Panc1 (cell line): ENCODE data around the gene DAB2. TPM values are rescaled to one million over a fixed set of nuclear protein-coding genes. Genes with fewer than 3 reads are reported as not detected.

Experiments used
- ATAC-seq: fragments of 200-7000 bp; cut with Tn5 transposase; 2 replicates; pipeline ENCODE4 v1.9.1; 2020; ENCODE audit warnings: mild to moderate bottlenecking, moderate library complexity
- BruUV-seq: library from RNA; stranded (reverse); fragments of 400-500 nt; replicated peaks from 2 replicates; lab custom pipeline; 2021; lab: Mats Ljungman, UMichigan
- CTCF ChIA-PET: fragments of 300-600 bp; sonication (Branson Sonifier 250); formaldehyde crosslinking; loops from one replicate; lab custom pipeline; 2022; ENCODE audit warnings: antibody characterized with exemption; lab: Charles Lee
- POLR2A ChIA-PET: fragments of 300-600 bp; sonication (Branson Sonifier 250); formaldehyde crosslinking; loops from one replicate; lab custom pipeline; 2022; ENCODE audit warnings: antibody characterized with exemption; lab: Charles Lee
- DNase-seq: peaks from one replicate; pipeline ENCODE4 v3.0.0-alpha.2; 2010; ENCODE audit warnings: low read depth, low spot score
- H3K27ac ChIP-seq: 2 replicates; pipeline ENCODE4 v1.5.1; 2011; ENCODE audit warnings: mild to moderate bottlenecking, low read length, inconsistent platforms
- H3K27me3 ChIP-seq: fragments of 200-500 bp; sonication (Bioruptor generic); 2 replicates; pipeline ENCODE4 v1.6.0; 2014; ENCODE audit warnings: low read length, inconsistent platforms; ENCODE audit not compliant: control insufficient read depth, insufficient read depth
- H3K36me3 ChIP-seq: fragments of 200-500 bp; sonication (Bioruptor generic); 2 replicates; pipeline ENCODE4 v1.5.1; 2014; ENCODE audit warnings: inconsistent platforms, mild to moderate bottlenecking, low read length, moderate library complexity; ENCODE audit not compliant: control insufficient read depth, insufficient read depth
- H3K4me1 ChIP-seq: 2 replicates; pipeline ENCODE4 v1.5.1; 2011; ENCODE audit warnings: inconsistent platforms, mild to moderate bottlenecking, low read length, moderate library complexity; ENCODE audit not compliant: control insufficient read depth, insufficient read depth
- H3K4me3 ChIP-seq, 2 experiments: 2 replicates each; pipeline ENCODE4 v1.5.1; 2011 to 2012; ENCODE audit warnings: low read depth in 2 of 2, low read length in 2 of 2, mild to moderate bottlenecking in 2 of 2, inconsistent platforms in 1 of 2, moderate library complexity in 1 of 2
- H3K9me3 ChIP-seq: fragments of 200-500 bp; sonication (Bioruptor generic); 2 replicates; pipeline ENCODE4 v1.5.1; 2014; ENCODE audit warnings: low read depth, mild to moderate bottlenecking, inconsistent platforms, low read length, moderate library complexity; ENCODE audit not compliant: control insufficient read depth, insufficient read depth
- POLR2AphosphoS5 ChIP-seq: IDR thresholded peaks from 2 replicates; pipeline ENCODE4 v1.6.1; 2012; ENCODE audit warnings: mild to moderate bottlenecking, low read depth, low read length, moderate library complexity
- SIN3A ChIP-seq: IDR thresholded peaks from 2 replicates; pipeline ENCODE4 v1.6.1; 2012; ENCODE audit warnings: low read depth, mild to moderate bottlenecking, low read length, moderate library complexity, borderline replicate concordance; ENCODE audit not compliant: insufficient read depth
- TCF7L2 ChIP-seq: IDR thresholded peaks from 2 replicates; pipeline ENCODE4 v1.6.1; 2011; ENCODE audit warnings: mild to moderate bottlenecking, low read depth, low read length, inconsistent platforms
- in situ Hi-C: cut with HindIII; loops from 2 replicates; pipeline ENCODE4 v1.10.0; 2016; ENCODE audit warnings: low sequenced_read_pairs, low pct_unique_long_range_greater_than_20kb
- intact Hi-C: fragments of 100-400 bp; cut with micrococcal nuclease; formaldehyde crosslinking; loops from one replicate; pipeline ENCODE4 v1.10.0; 2022; ENCODE audit not compliant: unreplicated experiment
- total RNA-seq: library from RNA; stranded (reverse); gene quantifications from one replicate; pipeline ENCODE4 v1.2.1, GENCODE V29; 2021; ENCODE audit not compliant: unreplicated experiment
- TF ChIP-seq, protein P1 (sequence below): fragments of 450-650 bp; IDR thresholded peaks from 2 replicates; pipeline ENCODE4 v1.5.1; 2017; ENCODE audit warnings: mild to moderate bottlenecking
- TF ChIP-seq, protein P2 (sequence below), 2 experiments: IDR thresholded peaks; 2 replicates each; pipeline ENCODE4 v1.6.1; 2011 to 2012; ENCODE audit warnings: low read depth in 2 of 2, control low read depth in 1 of 2, low read length in 1 of 2, mild to moderate bottlenecking in 1 of 2, moderate library complexity in 1 of 2; ENCODE audit not compliant: insufficient read depth in 1 of 2

Gene DAB2
- total RNA-seq, 1 experiment from 2014 or later = 1.7 TPM

DNA sequence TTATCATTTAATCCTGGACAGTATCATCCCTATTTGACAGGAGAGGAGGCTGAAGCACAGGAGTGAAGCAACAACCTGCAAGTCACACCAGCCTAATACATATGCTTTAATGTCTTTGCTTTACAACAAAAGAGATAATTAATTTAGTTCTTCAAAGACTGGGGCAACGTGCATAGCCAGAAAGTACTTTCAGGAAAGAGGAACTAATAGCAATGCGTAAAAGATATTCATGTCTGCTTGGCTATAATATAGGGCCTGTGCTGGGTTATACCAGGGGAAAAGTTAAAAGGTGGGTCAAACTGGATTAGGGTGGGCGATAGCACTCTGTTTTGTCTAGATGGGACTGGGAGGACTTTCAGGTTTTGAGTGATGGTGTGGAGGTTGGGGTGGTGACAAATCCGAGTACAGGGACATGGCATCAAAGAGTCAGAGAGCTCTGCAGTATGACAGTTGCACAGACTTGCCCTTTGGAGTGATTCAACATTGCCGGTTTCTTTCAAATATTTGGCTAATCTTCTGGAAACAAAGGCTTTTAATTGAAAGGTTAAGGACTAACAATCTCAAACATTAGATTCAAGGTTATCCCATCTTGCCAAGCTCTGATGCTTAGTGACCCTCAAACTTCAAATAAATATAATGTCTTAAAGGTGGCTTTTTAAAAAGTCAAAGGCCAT lies 11.9 kb downstream of the DAB2 start:
- Histone ChIP-seq H3K9me3 (no peaks in the 10 kb centered on the region), H3K27me3 (no peaks in the 10 kb centered on the region; the same call in none of the 2 replicates), H3K4me3 (no peak overlapping the region), H3K36me3 (no peaks in the 10 kb centered on the region), H3K4me1 (no peaks in the 10 kb centered on the region), H3K27ac (no peak overlapping the region)
- POLR2A ChIA-PET = interaction anchor here (0.5 kb wide), 1 partner anchor 670 kb away, joined by 8 read pairs; no protein-coding TSS in a partner anchor
- TF ChIP-seq, protein P1, sequence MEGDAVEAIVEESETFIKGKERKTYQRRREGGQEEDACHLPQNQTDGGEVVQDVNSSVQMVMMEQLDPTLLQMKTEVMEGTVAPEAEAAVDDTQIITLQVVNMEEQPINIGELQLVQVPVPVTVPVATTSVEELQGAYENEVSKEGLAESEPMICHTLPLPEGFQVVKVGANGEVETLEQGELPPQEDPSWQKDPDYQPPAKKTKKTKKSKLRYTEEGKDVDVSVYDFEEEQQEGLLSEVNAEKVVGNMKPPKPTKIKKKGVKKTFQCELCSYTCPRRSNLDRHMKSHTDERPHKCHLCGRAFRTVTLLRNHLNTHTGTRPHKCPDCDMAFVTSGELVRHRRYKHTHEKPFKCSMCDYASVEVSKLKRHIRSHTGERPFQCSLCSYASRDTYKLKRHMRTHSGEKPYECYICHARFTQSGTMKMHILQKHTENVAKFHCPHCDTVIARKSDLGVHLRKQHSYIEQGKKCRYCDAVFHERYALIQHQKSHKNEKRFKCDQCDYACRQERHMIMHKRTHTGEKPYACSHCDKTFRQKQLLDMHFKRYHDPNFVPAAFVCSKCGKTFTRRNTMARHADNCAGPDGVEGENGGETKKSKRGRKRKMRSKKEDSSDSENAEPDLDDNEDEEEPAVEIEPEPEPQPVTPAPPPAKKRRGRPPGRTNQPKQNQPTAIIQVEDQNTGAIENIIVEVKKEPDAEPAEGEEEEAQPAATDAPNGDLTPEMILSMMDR = no peak
- TF ChIP-seq TCF7L2 (no peak), SIN3A (no peak), POLR2AphosphoS5 (no peak)
- TF ChIP-seq, protein P2, sequence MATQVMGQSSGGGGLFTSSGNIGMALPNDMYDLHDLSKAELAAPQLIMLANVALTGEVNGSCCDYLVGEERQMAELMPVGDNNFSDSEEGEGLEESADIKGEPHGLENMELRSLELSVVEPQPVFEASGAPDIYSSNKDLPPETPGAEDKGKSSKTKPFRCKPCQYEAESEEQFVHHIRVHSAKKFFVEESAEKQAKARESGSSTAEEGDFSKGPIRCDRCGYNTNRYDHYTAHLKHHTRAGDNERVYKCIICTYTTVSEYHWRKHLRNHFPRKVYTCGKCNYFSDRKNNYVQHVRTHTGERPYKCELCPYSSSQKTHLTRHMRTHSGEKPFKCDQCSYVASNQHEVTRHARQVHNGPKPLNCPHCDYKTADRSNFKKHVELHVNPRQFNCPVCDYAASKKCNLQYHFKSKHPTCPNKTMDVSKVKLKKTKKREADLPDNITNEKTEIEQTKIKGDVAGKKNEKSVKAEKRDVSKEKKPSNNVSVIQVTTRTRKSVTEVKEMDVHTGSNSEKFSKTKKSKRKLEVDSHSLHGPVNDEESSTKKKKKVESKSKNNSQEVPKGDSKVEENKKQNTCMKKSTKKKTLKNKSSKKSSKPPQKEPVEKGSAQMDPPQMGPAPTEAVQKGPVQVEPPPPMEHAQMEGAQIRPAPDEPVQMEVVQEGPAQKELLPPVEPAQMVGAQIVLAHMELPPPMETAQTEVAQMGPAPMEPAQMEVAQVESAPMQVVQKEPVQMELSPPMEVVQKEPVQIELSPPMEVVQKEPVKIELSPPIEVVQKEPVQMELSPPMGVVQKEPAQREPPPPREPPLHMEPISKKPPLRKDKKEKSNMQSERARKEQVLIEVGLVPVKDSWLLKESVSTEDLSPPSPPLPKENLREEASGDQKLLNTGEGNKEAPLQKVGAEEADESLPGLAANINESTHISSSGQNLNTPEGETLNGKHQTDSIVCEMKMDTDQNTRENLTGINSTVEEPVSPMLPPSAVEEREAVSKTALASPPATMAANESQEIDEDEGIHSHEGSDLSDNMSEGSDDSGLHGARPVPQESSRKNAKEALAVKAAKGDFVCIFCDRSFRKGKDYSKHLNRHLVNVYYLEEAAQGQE (IDR thresholded peaks at IDR 0.05; ENCODE audit: insufficient read depth in 1 of 2, low read depth in 2 of 2, low read length in 1 of 2) = no peak
- DNase-seq (no peak), ATAC-seq (no peak)
- CTCF ChIA-PET = interaction anchor here (0.6 to 1.2 kb wide), 2 partner anchors 12 to 136 kb away, joined by 3 to 4 read pairs; partner anchors contain the start of gene DAB2
- intact Hi-C loops (no loop called here), in situ Hi-C loops (no loop called here)
- no TSS peak for BruUV-seq

DNA sequence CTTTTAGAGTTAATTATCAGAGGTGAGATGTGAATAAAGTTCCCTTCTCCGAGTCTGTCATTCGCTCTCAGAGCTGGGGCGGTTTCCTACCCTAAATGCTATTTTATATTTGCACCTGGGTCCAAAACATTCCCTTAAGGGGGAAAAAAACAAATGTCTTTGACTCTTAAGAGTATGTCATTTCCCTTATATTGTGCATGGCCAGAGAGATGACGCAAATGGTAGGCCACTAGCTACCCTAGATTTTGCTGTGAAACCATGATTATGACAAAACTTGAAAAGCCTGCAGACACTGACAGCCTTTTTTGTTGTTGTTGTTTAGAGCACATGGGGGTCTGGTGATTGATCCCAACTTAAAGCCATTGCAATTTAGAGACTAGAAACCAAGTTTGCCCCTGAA lies 12.8 kb downstream of the DAB2 start:
- TF ChIP-seq, protein P1 = no peak
- TF ChIP-seq TCF7L2 (no peak), POLR2AphosphoS5 (no peak), SIN3A (no peak)
- TF ChIP-seq, protein P2 (IDR thresholded peaks at IDR 0.05; ENCODE audit: insufficient read depth in 1 of 2, low read depth in 2 of 2, low read length in 1 of 2) = no peak
- Histone ChIP-seq H3K27ac (no peak overlapping the region), H3K9me3 (no peaks in the 10 kb centered on the region), H3K36me3 (no peaks in the 10 kb centered on the region), H3K27me3 (no peaks in the 10 kb centered on the region; the same call in none of the 2 replicates), H3K4me1 (no peaks in the 10 kb centered on the region), H3K4me3 (no peak overlapping the region)
- no TSS peak for BruUV-seq
- ChIA-PET CTCF (no interaction called here), POLR2A (no interaction called here)
- intact Hi-C loops = no loop called here
- in situ Hi-C loops = no loop called here
- no peak for ATAC-seq
- no peak for DNase-seq
